H1 (cell line): ENCODE measurements around the gene ADAMTS13. TPM values are rescaled to one million over a fixed set of nuclear protein-coding genes. Genes with fewer than 3 reads are reported as not detected.

Source experiments
- CBX5 ChIP-seq: fragments of 300-800, 300-1000 bp; sonication (generic); IDR thresholded peaks from 2 replicates; pipeline ENCODE4 v1.7.1; 2016; ENCODE audit warnings: antibody characterized with exemption, low read length, low read depth
- CBX8 ChIP-seq: fragments of 300-800, 300-1000 bp; sonication (generic); IDR thresholded peaks from 2 replicates; pipeline ENCODE4 v1.7.1; 2016; ENCODE audit warnings: low read depth, low read length, borderline replicate concordance
- CHD1 ChIP-seq: IDR thresholded peaks from 2 replicates; pipeline ENCODE4 v1.6.1; 2012; ENCODE audit warnings: low read depth, low read length, improper control_type of control experiment
- CREB1 ChIP-seq: IDR thresholded peaks from 2 replicates; pipeline ENCODE4 v1.6.1; 2012; ENCODE audit warnings: inconsistent platforms
- CTBP2 ChIP-seq: IDR thresholded peaks from 2 replicates; pipeline ENCODE4 v1.7.0; 2011; ENCODE audit warnings: borderline replicate concordance, mild to moderate bottlenecking, moderate library complexity, mixed read lengths, low read length; ENCODE audit not compliant: insufficient read depth, insufficient read length
- FOSL1 ChIP-seq: IDR thresholded peaks from 2 replicates; pipeline ENCODE4 v1.6.1; 2011; ENCODE audit warnings: mild to moderate bottlenecking, low read depth, low read length, moderate library complexity; ENCODE audit not compliant: insufficient read depth
- GTF2F1 ChIP-seq: IDR thresholded peaks from 2 replicates; pipeline ENCODE4 v1.6.1; 2012; ENCODE audit warnings: low read depth, low read length, improper control_type of control experiment, borderline replicate concordance
- KDM1A ChIP-seq: fragments of 200-600, 300-600 bp; sonication (generic); IDR thresholded peaks from 2 replicates; pipeline ENCODE4 v1.7.1; 2016; ENCODE audit warnings: mild to moderate bottlenecking, low read length, borderline replicate concordance
- KDM4A ChIP-seq: IDR thresholded peaks from one replicate; pipeline ENCODE4 v1.7.1; 2012; ENCODE audit warnings: low read depth, mild to moderate bottlenecking, moderate library complexity, low read length, inconsistent platforms; ENCODE audit not compliant: severe bottlenecking
- KDM5A ChIP-seq: fragments of 200-600 bp; IDR thresholded peaks from 2 replicates; pipeline ENCODE4 v1.7.1; 2012; ENCODE audit warnings: mild to moderate bottlenecking, low read length, inconsistent platforms, mixed read lengths
- MAFK ChIP-seq: IDR thresholded peaks from 2 replicates; pipeline ENCODE4 v1.6.1; 2012; ENCODE audit warnings: low read depth, mild to moderate bottlenecking, improper control_type of control experiment, low read length
- NANOG ChIP-seq: IDR thresholded peaks from 2 replicates; pipeline ENCODE4 v1.6.1; 2011; ENCODE audit warnings: low read length, low read depth, mild to moderate bottlenecking, inconsistent platforms; ENCODE audit not compliant: insufficient read depth, poor library complexity, severe bottlenecking
- POLR2AphosphoS5 ChIP-seq: IDR thresholded peaks from 2 replicates; pipeline ENCODE4 v1.6.1; 2011; ENCODE audit warnings: low read depth, low read length
- POU5F1 ChIP-seq: IDR thresholded peaks from 2 replicates; pipeline ENCODE4 v1.6.1; 2011; ENCODE audit warnings: low read depth, mild to moderate bottlenecking, low read length, moderate library complexity
- RAD21 ChIP-seq, 2 experiments: IDR thresholded peaks in 1 of 2; conservative IDR thresholded peaks in 1 of 2; 2 replicates each; pipeline ENCODE4 v1.6.1; 2011; ENCODE audit warnings: low read depth in 2 of 2, low read length in 2 of 2, improper control_type of control experiment in 1 of 2, inconsistent platforms in 1 of 2, mild to moderate bottlenecking in 1 of 2, moderate library complexity in 1 of 2
- RBBP5 ChIP-seq: IDR thresholded peaks from 2 replicates; pipeline ENCODE4 v1.7.1; 2012; ENCODE audit warnings: low read depth, mild to moderate bottlenecking, inconsistent platforms, low read length, moderate library complexity, borderline replicate concordance
- SIX5 ChIP-seq: IDR thresholded peaks from 2 replicates; pipeline ENCODE4 v1.6.1; 2011; ENCODE audit warnings: mild to moderate bottlenecking, low read depth, low read length
- SP2 ChIP-seq: IDR thresholded peaks from 2 replicates; pipeline ENCODE4 v1.6.1; 2012; ENCODE audit warnings: mild to moderate bottlenecking, low read length, inconsistent platforms
- SP4 ChIP-seq: IDR thresholded peaks from 2 replicates; pipeline ENCODE4 v1.6.1; 2012; ENCODE audit warnings: low read length, inconsistent platforms
- SRF ChIP-seq: IDR thresholded peaks from 2 replicates; pipeline ENCODE4 v1.6.1; 2011; ENCODE audit warnings: mild to moderate bottlenecking, low read depth, low read length, moderate library complexity
- SUZ12 ChIP-seq: fragments of 200-600 bp; sonication (generic); IDR thresholded peaks from 2 replicates; pipeline ENCODE4 v1.6.1; 2012; ENCODE audit warnings: mild to moderate bottlenecking, inconsistent platforms, low read length, moderate library complexity, mixed read lengths
- TEAD4 ChIP-seq: IDR thresholded peaks from 2 replicates; pipeline ENCODE4 v1.6.1; 2012; ENCODE audit warnings: low read depth, low read length, inconsistent platforms, mixed read lengths
- ZNF274 ChIP-seq: IDR thresholded peaks from 2 replicates; pipeline ENCODE4 v1.7.0; 2012; ENCODE audit warnings: low read length, borderline replicate concordance; ENCODE audit errors: extremely low read depth
- polyA plus RNA-seq, 7 experiments: library from polyadenylated mRNA; depleted of rRNA in 3 of 7; stranded (reverse) in 5 of 7; unstranded in 2 of 7; fragments of >200 nt in 5 of 7; fragments of 200-250 nt in 2 of 7; gene quantifications; 1 replicate in 5 of 7; 2 replicates in 1 of 7; 4 replicates in 1 of 7; pipeline versions ENCODE4 v1.2.1 to v1.2.3, GENCODE V29; 2011 to 2013; ENCODE audit warnings: missing spikeins in 2 of 7, mixed read lengths in 2 of 7
- total RNA-seq: library from RNA; stranded (reverse); fragmentation: NEBNext Ultra II Directional; extraction: Animal tissue kit (Norgen Biotek cat#: 25700); gene quantifications from 2 replicates; pipeline ENCODE4 v1.2.1, GENCODE V29; 2021
- TF ChIP-seq, protein P1 (sequence below): IDR thresholded peaks from 2 replicates; pipeline ENCODE4 v1.6.1; 2012; ENCODE audit warnings: inconsistent platforms

Gene ADAMTS13
- total and polyA plus RNA-seq, 2 of the 8 experiments (the other 6 are each of a cell fraction or from before 2014, with no cell fraction given): 4.4 to 5.8 TPM

- TF ChIP-seq KDM1A (no peak), CREB1 (no peak), SIX5 (no peak), SUZ12 (no peak), KDM4A (peak; percentile 96), CHD1 (no peak), CTBP2 (no peak), POU5F1 (no peak), TEAD4 (no peak), FOSL1 (no peak), ZNF274 (no peak), RBBP5 (no peak), SRF (no peak), CBX8 (no peak), RAD21 (IDR thresholded peaks at IDR 0.05 in 1 of 2, conservative IDR thresholded peaks at IDR 0.05 in 1 of 2; ENCODE audit: low read depth in 2 of 2, low read length in 2 of 2) (no peak), POLR2AphosphoS5 (no peak), GTF2F1 (no peak), KDM5A (no peak), SP2 (no peak), NANOG (no peak), MAFK (no peak), SP4 (no peak; the same call in 1 of the 2 replicates), CBX5 (no peak)
- TF ChIP-seq, protein P1, sequence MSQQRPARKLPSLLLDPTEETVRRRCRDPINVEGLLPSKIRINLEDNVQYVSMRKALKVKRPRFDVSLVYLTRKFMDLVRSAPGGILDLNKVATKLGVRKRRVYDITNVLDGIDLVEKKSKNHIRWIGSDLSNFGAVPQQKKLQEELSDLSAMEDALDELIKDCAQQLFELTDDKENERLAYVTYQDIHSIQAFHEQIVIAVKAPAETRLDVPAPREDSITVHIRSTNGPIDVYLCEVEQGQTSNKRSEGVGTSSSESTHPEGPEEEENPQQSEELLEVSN: peak; percentile 81
Measured at GRCh38 chr9:133478851-133479711, 56.9 kb downstream of the ADAMTS13 start, which contains the start of gene SLC2A6 (continued).
